HG03039 (cell line): Measurements from ENCODE around the gene FAM114A2.
A peak's percentile ranks its signal among the peaks of the same experiment; 100 is the strongest.
"Not testable (repeated sequence)": the region's sequence is repeated elsewhere in the genome, so short reads cannot be mapped to it uniquely, and the experiment has no call there.

Experiments
- ATAC-seq: cut with Tn5 transposase; IDR thresholded peaks from one replicate; pipeline ENCODE4 v1.9.1; 2021; ENCODE audit warnings: mild to moderate bottlenecking, moderate library complexity; ENCODE audit not compliant: unreplicated experiment

The FAM114A2 gene

DNA sequence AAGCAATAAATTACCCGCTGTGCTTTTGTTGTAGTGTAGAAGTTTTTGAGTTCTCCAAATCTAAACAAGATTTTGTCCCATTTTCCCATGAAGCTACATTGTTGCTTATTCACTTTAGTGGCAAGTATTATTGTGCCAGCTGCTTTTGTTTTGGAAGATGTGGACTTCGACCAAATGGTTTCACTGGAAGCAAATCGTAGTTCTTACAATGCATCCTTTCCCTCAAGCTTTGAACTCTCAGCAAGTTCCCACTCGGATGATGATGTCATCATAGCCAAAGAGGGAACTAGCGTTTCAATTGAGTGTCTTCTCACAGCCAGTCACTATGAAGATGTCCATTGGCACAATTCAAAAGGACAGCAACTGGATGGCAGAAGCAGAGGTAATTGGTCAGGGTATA is 10.9 kb upstream of the FAM114A2 start:
- ATAC-seq: no peak

DNA sequence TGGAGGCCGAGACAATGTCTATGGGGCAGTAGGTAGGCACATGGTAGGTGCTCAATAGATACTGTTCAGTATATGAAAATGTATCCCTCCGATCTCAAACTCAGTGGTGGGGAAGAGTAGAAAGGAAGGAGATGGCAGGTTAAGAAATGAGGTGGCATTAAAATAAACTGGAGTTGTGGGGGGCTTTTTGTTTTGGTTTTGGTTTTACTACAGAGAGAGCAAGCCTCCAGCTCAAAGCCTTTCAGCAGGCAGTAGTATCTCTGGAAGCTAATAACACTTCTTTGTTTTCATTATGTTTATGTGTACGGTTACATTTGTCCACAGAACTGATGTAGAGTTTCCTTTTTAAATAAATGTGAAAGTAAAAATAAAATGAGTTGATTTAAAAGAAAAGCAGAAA is 8.6 kb upstream of the FAM114A2 start:
- ATAC-seq: no peak

DNA sequence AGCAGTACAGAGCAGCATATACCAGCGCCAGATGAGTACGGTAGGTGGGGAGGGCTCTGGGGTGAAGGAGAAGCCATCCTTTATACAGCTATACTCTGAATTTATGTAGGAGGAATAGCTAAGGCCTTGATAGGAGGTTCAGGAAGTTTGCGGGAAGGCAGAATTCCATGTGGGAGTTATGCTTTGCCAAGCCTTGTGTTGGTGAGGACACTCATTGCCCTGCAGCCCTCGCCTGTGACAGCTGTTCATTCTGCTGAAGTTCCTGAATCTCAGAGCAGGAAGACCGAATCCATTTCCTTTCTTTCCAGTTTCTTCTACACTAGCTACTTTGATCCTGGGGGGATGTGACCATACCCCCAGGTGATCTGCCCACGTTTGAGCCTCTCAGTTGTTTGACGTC is 7.8 kb upstream of the FAM114A2 start:
- ATAC-seq: no peak

DNA sequence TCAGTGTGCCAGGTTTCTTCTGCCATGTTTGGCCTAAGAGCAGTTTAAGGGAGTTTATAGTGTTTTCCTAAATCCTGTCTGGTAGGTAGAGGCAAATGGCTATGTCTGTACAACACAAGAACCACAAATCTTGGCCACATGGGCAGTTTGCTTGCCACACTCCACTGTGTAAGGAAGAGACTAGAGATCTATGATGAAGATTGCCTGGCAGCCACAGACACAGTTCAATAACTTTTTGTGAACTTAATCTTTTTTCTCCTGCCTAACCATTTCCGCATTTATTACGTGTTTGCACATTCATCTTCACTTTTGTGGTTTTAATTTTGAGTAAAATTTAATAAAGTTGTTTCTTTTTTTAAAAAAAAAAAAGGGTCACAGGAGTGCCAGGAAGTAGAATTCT is 5.9 kb upstream of the FAM114A2 start:
- no peak for ATAC-seq

DNA sequence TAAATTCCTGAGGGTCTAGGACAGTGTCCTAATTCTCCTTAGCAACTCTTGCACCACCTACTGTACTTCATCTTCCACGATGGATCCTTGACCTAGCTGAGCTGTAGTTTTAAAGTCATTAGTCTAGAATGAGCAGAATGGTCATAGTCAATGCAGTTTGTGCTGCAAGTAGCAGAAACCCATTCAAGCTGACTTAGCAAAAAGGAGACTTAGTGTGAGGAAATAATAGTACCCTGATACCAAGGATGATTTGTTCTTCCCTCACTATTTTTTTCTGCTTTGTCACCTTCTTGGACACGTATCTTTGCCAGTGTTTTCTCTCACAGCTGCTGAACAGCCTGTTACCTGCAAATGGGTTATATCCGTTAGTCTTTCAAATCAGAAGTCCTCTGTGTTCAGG is 5.4 kb upstream of the FAM114A2 start:
- no peak for ATAC-seq

DNA sequence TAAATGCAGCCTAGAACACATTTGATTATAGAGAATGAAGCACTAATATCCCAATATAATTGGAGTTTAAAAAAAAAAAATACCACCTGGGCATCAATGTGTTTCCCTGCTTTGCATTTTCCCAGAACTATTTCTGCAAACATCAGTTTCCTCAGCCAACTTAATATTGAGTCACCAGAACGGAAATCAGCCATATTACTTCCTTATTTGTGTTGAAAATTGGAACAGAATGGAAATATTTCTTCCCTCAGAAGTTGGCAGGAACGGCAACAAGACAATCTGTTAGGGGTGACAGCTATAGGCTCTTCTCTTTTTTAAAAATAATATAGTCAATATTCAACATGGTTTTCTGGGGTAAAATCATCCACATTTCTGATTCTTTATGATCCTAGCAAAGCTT is 4.1 kb upstream of the FAM114A2 start:
- ATAC-seq: no peak

DNA sequence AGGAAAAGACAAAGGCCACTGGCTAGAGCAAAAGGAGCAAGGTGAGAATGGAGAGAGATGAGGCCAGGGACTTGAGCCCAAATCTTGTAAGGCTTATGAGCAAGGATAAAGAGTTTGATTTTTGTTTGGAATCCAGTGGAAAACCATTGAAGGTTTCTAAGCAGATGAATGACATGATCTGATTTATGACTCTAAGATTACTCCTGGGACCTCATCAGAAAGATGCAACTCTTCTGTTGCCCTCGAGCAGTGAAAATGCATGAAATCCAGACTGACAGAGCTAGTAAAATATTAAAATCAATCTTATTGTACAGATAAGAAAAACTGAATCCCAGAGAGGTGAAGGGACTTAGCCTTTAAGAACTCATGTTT is 734 bp upstream of the FAM114A2 start:
- ATAC-seq: no peak

DNA sequence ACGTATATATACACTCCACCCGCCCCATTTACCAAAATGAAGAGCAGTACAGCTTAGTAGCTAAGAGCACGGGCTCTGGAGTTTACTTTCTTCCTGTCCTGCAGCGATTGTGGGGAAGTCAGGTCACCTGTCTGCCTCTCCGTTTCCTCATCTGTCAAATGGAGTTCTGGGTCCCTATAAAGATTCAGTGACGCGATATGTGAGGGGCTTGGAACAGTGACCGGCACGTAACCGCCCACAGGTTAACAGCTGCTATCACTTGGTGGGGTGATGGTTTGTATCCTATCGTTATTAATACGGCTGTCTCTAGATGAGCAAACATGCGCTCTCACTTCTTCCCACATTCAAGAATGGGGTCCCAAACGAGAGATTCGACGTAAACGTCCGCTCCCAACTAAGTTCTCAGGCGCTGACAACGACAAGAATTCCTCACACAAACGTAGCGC is 426 bp downstream of the FAM114A2 start:
- ATAC-seq: peak; percentile 49

DNA sequence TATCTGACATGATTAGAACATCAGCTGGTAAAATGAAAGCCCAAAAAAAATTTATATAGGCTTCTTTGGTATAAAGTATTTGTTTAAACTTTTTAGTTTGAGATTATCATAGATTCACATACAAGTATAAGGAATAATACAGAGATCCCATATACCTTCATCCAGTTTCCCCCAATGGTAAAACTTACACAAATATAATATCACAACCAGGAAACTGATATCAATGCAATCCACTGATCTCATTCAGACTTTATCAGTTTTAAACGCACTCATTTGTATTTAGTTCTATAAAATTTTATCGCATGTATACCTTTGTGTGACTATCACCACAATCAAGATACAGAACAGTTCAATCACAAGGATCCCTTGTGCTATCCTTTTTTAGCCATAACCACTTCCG is 3.8 kb downstream of the FAM114A2 start:
- no peak for ATAC-seq

DNA sequence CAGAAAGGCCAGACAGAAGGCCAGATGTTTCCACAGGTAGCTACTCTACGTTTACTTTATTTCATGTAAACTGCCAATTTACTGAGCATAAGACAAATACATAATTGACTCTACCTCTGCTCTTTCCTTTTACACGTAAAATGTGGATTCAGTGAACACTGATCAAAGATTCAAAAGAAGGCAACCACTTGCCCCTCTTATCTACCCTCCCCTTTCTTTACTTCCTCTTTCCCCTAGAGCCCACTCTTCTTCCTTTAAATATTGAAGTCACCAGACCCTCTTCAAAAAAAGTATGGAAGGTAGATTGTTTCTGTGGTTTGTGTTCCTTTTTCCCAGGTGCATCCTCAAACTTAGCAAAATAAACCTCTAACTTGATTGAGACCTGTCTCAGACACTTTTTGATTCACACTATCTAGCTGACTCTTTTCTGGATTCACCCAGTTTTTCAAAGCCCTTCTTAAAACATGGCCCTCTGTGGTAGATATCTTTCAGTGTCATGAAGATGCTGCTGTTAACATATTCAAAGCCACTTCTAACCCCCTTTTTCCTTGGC is 6.7 kb downstream of the FAM114A2 start:
- ATAC-seq: no peak

DNA sequence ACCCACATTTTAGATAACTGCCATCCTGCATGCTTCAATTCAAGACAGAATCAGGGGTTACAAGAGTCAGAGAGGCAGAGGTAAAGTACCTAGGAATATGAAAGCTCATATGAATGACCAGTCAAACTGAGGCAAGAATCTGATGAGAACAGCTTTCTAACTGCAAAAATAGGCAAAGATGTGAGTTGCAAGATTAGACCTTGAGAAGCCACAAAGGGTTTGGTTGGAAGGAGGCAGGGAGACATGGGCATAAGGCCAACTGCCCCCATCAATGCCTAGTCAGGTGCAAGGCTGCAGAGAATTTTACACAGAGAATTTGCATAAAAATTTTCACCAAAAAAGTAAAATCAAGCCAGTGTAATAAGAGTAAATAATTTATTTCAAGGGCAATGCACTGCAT is 12.8 kb downstream of the FAM114A2 start:
- ATAC-seq: no peak

DNA sequence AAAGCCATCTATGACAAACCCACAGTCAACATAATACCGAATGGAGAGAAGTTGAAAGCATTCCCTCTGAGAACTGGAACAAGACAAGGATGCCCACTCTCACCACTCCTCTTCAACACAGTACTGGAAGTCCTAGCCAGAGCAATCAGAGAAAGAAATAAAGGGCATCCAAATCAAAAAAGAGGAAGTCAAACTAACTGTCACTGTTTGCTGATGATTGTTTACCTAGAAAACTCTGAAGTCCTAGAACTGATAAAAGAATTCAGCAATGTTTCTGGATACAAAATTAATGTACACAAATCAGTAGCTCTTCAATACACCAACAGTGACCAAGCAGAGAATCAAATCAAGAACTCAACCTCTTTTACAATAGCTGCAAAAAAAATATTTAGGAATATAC is 19.8 kb downstream of the FAM114A2 start:
- not testable (repeated sequence) for ATAC-seq

DNA sequence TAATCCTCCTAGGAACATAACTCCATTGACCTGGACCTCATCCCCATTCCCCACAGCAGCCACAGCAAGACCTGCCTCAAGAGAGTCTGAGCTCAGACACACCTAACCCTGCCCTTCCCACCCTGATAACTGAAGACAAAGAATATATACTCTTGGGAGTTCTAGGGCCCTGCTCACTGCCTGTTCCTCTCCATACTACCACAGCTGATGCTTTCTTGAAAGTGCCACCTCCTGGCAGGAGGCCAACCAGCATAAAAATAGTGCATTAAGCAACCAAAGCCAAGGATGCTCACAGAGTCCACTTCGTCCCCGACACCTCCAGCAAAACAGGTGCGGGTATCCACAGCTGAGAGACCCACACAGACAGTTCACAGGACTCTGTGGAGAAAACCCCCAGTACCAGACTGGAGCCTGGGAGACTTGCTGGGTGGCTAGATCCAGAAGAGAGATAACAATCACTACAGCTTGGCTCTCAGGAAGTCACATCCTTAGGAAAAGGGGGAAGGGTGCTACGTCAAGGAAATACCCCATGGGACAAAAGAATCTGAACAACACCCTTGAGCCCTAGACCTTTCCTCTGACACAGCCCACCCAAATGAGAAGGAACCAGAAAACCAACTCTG is 23.5 kb downstream of the FAM114A2 start:
- no peak for ATAC-seq

DNA sequence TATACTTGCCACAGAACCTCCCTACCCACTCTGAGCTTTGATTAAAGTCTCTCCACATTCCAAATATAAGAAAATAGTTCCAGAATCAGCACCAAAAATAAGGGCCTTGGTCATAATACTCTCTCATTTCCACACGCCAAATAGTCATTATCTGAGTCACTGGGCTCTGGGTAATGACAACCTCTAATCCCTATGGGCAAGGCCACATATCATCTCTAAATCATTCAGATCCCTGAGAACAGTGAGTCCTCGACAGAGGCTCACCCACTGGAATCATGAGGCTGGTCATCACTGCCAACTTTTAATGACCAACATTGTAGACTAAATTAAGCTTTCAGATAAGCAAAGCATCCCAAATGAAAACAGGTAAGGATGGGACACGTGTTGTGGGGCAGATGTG is 28.1 kb downstream of the FAM114A2 start:
- ATAC-seq: no peak

DNA sequence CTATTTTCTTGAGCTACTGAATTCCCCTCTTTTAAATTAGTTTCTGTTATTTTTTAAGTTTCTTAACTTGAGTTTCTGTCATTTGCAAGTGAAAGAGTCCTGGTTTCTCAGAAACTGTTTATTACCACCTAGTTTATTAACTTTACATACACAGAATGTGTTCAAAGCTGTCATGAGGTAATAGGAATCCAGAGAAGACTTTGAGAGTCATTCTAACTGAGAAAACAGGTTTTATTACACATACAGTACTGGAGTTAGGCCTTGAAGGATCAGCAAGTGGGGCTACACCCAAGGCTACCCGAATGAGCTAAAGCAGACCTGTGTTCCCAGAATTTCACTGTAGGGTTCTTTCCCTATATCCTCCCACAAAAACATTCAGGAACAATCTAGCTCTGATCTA is 33.1 kb downstream of the FAM114A2 start:
- ATAC-seq: no peak

DNA sequence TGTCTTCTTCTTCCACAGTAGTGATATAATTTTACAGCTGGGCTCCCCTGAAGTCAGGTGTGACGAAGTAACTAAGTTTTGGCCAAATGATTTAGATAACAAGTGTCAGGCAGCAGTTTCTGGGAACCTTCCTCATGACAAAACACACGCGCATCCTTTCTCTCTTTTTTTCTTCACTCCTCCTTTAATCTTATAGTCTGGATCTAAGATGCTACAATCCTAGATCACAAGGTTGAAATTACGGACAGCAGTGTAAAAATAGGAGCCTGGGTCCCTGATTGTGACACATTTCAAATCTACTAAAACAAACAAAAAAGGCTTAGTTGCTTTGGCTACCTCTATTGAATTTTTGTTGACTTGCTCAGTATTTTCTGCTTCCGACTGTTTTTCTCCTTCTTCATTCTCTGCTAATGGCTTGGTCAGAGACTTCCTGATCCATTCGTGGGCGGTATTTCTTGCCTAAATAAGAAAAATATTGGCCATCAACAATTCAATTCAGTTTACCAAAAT is 36.1 kb downstream of the FAM114A2 start:
- no peak for ATAC-seq

DNA sequence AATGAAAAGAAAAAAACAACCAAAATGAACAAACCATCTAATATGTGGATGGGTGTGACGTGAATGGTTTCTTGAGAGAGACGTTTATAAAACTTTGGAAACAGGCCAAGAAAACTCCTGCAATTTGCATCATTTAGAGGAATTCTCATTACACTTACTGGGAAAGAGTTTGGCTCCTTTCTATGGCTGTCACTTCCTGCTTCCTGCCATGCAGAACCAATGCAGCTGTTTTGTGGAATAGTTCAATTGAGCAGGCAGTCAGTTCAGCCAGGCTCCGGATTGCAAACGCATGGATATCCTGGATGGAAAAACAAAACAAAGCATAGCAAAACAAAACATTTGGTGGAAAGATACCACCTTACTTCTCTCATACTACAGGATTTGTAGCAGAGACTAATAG is 36.6 kb downstream of the FAM114A2 start:
- ATAC-seq: no peak

DNA sequence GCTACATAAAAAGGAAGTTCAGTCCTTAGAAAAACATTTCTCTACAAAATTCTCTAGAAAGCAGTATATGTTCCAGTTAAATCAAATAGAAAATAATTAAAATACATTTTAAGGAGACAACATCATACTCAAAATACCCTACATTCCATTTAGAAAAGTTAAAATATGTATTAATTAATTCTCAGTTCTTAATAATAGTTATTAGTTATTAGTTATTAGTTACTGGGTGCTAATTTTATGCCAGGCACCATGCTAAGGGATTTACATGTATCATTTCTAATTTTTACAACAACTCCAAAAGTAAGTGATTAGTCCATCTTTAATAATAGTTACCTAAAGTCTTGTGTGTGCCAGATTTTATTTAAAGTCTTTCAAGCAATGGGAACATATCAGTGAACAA is 38.0 kb downstream of the FAM114A2 start:
- no peak for ATAC-seq

DNA sequence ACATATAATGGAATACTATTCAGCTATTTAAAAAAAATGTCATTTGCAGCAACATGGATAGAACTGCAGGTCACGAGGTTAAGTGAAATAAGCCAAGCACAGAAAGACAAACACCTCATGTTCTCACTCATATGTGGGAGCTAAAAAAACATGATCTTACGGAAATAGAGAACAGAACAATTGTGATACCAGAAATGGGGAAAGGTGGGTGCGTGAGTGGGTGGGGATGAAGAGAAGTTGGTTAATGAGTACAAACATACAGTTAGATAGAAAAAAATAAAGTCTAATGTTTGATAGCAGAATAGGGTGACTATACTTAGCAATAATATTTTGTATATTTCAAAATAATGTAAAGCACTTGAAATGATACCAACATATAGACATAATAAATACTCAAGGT is 38.7 kb downstream of the FAM114A2 start:
- ATAC-seq: no peak

DNA sequence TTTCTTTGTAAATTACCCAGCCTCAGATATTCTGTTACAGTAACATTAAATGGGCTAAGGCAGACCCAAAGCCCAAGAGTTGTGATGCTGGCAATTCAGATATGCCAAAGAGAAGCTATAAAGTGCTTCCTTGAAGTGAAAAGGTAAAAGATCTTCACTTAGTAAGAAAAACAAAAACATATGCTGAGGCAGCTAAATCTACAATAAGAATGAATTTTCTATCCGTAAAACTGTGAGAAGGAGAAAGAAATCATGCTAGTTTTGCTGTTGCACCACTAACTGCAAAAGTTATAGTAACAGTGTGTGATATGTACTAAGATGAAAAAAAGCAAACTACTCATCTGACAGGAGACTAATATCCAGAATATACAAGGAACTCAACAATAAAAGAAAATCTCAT is 39.9 kb downstream of the FAM114A2 start:
- ATAC-seq: no peak

DNA sequence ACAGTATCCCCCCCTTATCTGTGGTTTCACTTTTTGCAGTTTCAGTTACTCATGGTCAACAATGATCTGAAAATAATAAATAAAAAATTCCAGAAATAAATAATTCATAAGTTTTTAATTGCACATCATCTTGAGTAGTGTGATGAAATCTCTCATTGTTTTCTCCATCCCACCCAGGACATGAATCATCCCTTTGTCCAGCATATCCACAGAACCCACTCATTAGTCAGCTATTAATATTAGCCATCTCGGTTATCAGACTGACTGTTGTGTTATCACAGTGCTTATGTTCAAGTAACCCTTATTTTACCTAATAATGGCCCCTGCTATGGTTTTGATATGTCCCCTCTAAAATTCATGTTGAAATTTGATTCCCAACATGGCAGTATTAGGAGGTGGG is 40.7 kb downstream of the FAM114A2 start:
- ATAC-seq: no peak

DNA sequence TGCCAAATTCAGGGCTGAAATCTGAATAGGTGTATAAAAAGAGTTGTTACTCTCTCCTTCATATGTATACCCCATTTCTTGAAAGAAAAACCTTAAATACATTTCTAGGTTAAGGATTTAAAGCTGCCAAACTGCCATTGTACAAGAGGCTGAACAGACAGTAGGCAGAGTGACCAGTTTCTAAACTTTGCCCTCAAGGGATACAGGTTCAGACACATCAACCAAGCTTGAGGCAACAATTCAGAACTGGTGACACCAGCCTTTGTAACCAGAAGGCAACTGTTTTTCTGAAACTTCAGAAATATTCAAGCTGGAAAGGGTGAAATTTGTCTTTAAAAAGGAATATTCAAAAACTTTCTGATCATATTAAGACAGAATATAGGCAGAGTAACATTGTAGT is 47.5 kb downstream of the FAM114A2 start:
- ATAC-seq: no peak

DNA sequence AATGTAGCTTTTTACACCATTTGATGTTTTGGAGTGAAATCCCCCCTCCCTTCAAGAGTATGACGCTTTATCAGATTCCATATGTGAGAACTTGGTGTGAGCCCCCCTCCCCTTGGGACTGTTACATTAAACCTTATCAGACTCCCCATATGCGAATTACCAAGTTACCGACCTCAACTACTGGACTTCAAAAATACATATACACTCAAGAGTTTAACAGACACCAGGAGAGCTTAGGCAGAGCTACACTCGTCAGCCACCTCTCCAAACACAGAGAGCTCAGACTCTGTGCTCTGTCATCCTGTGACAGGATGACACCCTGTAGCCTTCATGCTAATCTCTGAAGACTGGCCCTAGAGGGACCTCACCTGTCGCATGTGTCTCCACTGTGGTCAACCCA is 50.2 kb downstream of the FAM114A2 start:
- no peak for ATAC-seq
